NB4 (cell line): Measurements from ENCODE around the gene SRF.

Experiments used
- DNase-seq: peaks from one replicate; pipeline ENCODE4 v3.0.0; 2010; ENCODE audit warnings: low read depth
- H3K4me3 ChIP-seq: one replicate; pipeline ENCODE4 v1.5.1; 2011; ENCODE audit warnings: mild to moderate bottlenecking, low read depth, low read length, moderate library complexity
- CTCF ChIP-seq: IDR thresholded peaks from one replicate; pipeline ENCODE4 v1.5.1; 2012; ENCODE audit warnings: low read depth, low read length
- MYC ChIP-seq: IDR thresholded peaks from 2 replicates; pipeline ENCODE4 v1.6.1; 2011; ENCODE audit warnings: low read depth, low read length
- POLR2A ChIP-seq: IDR thresholded peaks from 2 replicates; pipeline ENCODE4 v1.6.1; 2011; ENCODE audit warnings: mild to moderate bottlenecking; ENCODE audit not compliant: insufficient read length; ENCODE audit errors: extremely low read depth
- TF ChIP-seq, protein P1 (sequence below): IDR thresholded peaks from 2 replicates; pipeline ENCODE4 v1.6.1; 2011; ENCODE audit warnings: low read depth, low read length

SRF gene

DNA sequence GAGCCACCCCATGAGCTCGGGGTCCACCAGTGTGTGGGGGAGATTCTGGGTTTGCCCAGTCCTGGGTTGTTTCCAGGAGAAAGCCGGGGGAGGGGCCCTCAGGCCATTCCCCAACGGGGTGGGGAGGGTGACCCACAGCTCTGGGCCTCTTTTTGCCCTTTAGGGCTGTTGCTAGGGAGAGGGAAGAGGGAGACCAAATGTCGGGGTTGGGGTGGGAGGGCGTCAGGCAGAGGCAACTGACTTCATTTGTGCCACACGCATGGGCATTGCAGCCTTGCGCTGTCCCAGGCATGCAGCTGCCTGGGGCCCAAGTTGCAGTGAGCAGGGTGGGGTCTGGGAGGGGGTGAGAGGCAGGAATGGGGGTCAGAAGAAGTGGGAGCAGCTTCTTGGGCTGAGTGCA lies 9.0 kb downstream of the SRF start:
- no peak for DNase-seq
- TF ChIP-seq CTCF, result no peak
- TF ChIP-seq, protein P1, sequence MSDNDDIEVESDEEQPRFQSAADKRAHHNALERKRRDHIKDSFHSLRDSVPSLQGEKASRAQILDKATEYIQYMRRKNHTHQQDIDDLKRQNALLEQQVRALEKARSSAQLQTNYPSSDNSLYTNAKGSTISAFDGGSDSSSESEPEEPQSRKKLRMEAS, result no peak
- no peak for TF ChIP-seq MYC
- no peak for TF ChIP-seq POLR2A
- H3K4me3 ChIP-seq, result no peak overlapping the region

DNA sequence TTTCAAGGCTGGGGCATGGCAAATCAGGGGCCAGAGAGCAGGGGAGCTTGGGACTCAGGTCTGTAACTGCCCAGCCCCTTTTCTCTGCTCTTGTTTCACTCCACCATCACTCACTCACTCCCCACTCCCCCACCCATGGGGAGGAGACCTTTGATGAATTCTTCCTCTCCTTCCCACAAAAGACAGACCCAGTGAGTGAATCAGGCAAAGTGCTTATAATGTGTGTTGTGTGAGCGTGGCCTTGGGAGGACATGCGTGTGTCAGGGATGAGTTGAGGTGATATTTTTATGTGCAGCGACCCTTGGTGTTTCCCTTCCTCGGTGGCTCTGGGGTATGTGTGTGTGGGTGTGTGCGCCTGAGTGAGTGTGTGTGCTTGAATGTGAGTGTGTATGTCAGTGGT lies 9.9 kb downstream of the SRF start:
- TF ChIP-seq, protein P1, result no peak
- TF ChIP-seq POLR2A (no peak), CTCF (no peak), MYC (no peak)
- H3K4me3 ChIP-seq, result no peak overlapping the region
- no peak for DNase-seq

GRCh38 chr6:43181621-43181941 lies 10.5 kb downstream of the SRF start:
- TF ChIP-seq, protein P1, result no peak
- TF ChIP-seq POLR2A (no peak), MYC (no peak), CTCF (no peak)
- peak overlapping the region; percentile 83 for H3K4me3 ChIP-seq
- DNase-seq, result no peak

GRCh38 chr6:43181942-43182860 lies 11.1 kb downstream of the SRF start, which contains the start of gene CUL9:
TSS of gene CUL9 (plus strand) at chr6:43182196. CDS start at chr6:43184311, 2,115 bp downstream.
- H3K4me3 ChIP-seq, result peak within 1 kb of the TSS; percentile 83
- peak; percentile 87 for DNase-seq
- TF ChIP-seq CTCF, result no peak
- peak; percentile 88 for TF ChIP-seq MYC
- TF ChIP-seq POLR2A, result peak; percentile 59
- TF ChIP-seq, protein P1, result peak; percentile 72

GRCh38 chr6:43183441-43183840 lies 12.4 kb downstream of the SRF start:
- H3K4me3 ChIP-seq, result no peak overlapping the region
- TF ChIP-seq MYC, result no peak
- TF ChIP-seq, protein P1, result no peak
- no peak for TF ChIP-seq POLR2A
- TF ChIP-seq CTCF, result no peak
- no peak for DNase-seq
